Limb (tissue), 2 donors: ENCODE data around the gene FCHSD1.
A peak's percentile ranks its signal among the peaks of the same experiment; 100 is the strongest.
"Not testable (repeated sequence)": the region's sequence is repeated elsewhere in the genome, so short reads cannot be mapped to it uniquely, and the experiment has no call there.

Experiments
- DNase-seq, 2 donors: peaks; one replicate each; pipeline ENCODE4 v3.0.0-alpha.2; 2016; ENCODE audit errors: extremely low spot score in 2 of 2

FCHSD1 gene

DNA sequence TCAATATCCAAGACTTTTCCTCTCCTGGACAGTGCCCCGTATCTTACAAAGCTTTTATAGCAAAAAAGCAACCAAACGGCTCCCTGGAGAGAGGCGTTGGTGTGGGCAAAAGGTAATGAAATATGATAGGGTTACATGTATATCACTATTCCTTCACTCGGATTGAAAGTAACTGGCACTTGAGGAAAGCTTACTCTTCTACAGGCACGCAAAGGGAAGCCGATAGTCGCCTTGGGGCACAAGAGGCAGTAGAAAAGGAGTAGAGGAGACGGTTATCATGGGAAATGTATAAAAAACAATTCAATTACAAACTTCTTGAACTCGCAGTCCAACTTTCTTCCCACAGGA is 33.6 kb downstream of the FCHSD1 start:
- no peak for DNase-seq

DNA sequence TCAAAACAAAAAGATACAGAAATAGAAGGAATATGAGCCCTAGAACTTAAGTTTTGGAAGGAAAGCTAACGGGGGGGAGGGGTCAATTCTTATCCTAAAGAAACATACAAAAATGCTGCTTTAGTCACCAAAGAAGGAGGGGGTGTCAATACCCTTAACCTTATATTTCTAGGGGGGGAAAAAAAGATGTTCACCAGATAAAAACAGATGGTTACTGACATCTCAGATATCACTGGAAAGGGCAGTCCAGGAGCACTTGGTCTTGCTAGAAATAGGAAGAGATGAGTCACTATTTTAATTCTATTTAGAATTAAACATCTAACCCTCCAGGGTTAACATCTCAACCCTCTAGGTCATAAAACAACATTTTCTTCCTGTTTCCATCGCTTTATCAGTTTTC is 34.1 kb downstream of the FCHSD1 start:
- no peak for DNase-seq

- DNase-seq, result no peak
Observed at GRCh38 chr5:141615991-141616720, 35.1 kb downstream of the FCHSD1 start.

DNA sequence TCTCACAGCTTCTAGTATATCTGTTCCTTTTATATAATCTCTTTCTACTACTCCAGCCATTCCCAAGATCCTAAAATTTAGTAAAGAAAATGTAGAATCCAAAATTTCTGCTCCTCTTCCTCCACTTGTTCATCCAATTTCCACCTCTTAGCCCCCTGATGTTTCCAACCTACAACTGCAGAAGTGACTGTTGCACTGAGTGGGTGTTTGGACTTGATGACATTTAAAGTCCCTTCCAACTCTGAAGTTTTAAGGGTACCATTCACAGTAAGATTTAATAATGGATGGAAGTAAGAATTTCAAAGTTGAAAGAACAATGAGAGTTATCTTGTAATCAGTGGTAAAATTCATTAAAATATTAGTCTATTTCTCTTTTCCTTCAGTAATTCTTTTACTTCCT is 37.9 kb downstream of the FCHSD1 start:
- DNase-seq, result no peak

DNA sequence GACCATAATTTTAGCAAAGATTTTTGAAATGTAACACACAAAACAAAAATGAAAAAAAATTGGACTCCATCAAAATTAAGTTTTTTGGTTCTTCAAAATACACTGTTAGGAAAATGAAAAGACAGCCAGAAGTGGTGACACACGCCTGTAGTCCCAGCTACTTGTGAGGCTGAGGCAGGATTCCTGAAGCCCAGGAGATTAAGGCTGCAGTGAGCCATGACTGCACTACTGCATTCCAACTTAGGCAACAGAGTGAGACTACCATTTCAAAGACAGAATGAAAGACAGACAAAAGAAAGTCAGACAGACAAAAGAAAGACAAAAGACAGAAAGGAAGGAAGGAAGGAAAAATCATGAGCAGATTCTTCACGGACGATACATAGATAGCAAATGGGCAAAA is 39.9 kb downstream of the FCHSD1 start:
- no peak for DNase-seq

DNA sequence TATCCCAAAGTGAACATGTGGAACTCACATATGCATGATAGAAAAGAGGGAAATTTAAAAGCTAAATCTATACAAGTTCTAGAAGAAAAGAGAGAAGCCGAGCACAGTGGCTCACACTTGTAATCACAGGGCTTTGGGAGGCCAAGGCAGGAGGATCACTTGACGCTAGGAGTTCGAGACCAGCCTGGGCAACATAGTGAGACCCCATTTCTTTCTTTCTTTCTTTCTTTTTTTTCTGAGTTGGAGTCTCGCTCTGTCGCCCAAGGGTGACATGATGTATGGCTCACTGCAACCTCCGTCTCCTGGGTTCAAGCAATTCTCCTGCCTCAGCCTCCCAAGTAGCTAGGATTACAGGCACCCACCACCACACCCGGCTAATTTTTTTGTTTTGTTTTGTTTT is 41.3 kb downstream of the FCHSD1 start:
- not testable (repeated sequence) for DNase-seq

DNA sequence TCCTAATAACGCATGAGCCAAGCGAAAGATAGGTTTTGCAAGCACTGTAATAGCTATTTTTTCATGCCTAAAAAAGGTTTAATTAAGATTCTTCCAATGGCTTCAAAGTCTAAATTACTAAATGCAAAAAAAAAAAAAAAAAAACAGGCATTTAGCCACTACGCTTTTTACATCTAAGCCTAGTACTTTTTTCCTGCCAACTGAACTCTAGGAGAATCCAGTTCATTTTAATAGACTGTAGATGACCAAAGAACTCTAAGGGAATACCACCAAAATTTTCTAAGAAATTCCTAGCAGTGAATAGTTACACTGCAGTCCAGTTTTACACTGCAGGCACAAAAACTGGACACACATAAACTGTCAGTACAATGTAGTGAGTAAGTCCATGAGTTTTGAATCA is 42.2 kb downstream of the FCHSD1 start:
- no peak for DNase-seq

DNA sequence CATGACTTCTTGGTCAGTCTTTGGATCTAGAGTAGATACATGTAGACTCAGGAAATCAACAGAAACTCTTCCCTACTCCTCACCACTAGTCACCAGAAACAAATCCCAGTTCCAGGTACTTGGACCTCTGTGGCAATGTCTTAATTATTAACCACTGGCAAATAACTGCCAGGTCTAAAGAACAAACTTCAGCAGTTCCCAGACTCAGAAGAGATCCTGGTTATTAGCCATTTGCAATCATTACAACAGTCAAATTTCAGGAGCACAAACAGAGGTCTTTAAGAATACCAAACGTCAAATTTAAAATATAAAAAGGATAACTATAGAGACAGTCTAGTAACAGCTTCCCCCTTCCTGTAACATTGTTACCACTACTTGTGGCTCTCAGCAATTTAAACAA is 42.7 kb downstream of the FCHSD1 start:
- no peak for DNase-seq

GRCh38 chr5:141608046-141608445 is 43.2 kb downstream of the FCHSD1 start:
- DNase-seq, result no peak

GRCh38 chr5:141605523-141606277 is 45.5 kb downstream of the FCHSD1 start:
- no peak for DNase-seq

- peak in 1 of 2 donors; percentile 42 for DNase-seq
Observed at GRCh38 chr5:141603923-141604717, 47.1 kb downstream of the FCHSD1 start.

DNA sequence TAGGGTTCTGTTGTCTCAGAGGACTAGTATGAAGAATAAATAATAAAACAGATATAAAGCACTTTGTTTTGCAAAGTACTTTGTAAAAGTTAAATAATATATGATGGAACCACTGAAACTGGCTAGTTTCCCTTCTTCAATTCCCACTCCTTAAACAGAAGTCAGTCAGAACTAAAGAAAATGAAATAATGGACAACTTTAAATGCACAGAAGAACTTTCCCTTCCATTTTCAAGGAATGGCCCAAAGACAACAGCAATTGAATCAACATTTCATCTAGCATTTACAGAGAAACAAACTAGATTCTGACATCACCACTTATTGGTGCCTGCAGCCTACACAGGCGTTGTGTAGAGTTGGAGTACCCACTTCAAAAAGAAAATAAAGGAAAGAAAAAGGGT is 48.6 kb downstream of the FCHSD1 start:
- DNase-seq, result no peak

- DNase-seq, result no peak
Observed at GRCh38 chr5:141598391-141599345, 52.5 kb downstream of the FCHSD1 start.

GRCh38 chr5:141597814-141598213 is 53.4 kb downstream of the FCHSD1 start:
- no peak for DNase-seq

- no peak for DNase-seq
Observed at GRCh38 chr5:141597394-141597793, 53.8 kb downstream of the FCHSD1 start.

DNA sequence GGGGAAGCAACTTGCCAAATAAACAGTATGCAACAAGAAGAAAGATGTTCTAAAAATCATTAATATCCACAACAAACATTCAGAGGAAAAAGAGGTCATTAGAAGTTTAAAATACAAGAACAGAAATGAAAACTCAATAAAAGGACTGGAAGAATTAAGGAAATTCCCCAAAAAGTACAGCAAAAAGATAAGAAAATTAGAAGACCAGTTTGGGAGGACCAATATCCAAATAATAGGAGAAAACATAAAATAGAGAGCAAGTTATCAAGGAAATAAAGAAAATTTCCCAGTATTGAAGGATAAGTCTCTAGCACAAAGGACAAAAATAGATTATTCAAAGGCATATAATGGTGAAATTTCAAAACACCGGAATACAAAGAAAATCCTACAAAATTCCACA is 54.4 kb downstream of the FCHSD1 start:
- no peak for DNase-seq

GRCh38 chr5:141590127-141590526 is 61.1 kb downstream of the FCHSD1 start:
- DNase-seq, result no peak
